SK-N-MC (cell line): ENCODE data around the gene AP5S1.

Experiments
- DNase-seq: peaks from one replicate; pipeline ENCODE4 v3.0.0-alpha.2; 2011; ENCODE audit warnings: low read depth, low spot score
- H3K27ac ChIP-seq: fragments of 200-600 bp; sonication (generic); 2 replicates; pipeline ENCODE4 v1.5.1; 2016; ENCODE audit warnings: mixed run types
- H3K36me3 ChIP-seq: fragments of 200-600 bp; sonication (generic); 2 replicates; pipeline ENCODE4 v1.6.1; 2017; ENCODE audit warnings: antibody characterized with exemption, low read length, mixed read lengths; ENCODE audit not compliant: insufficient read depth
- H3K4me3 ChIP-seq: fragments of 200-600 bp; sonication (generic); 2 replicates; pipeline ENCODE4 v1.5.1; 2016
- H3K9ac ChIP-seq: fragments of 200-600 bp; sonication (generic); 2 replicates; pipeline ENCODE4 v1.8.0; 2017; ENCODE audit warnings: mixed run types, mixed read lengths; ENCODE audit not compliant: insufficient read length
- H3K9me3 ChIP-seq: fragments of 200-600 bp; sonication (generic); 2 replicates; pipeline ENCODE4 v1.6.1; 2017; ENCODE audit warnings: low read depth, mild to moderate bottlenecking, antibody characterized with exemption, low read length, moderate library complexity, mixed read lengths
- EZH2 ChIP-seq: fragments of 200-600 bp; sonication (generic); IDR thresholded peaks from one replicate; pipeline ENCODE4 v1.6.1; 2017; ENCODE audit warnings: antibody characterized with exemption
- FOXP2 ChIP-seq: optimal IDR thresholded peaks from 2 replicates; pipeline ENCODE3; 2011; ENCODE audit warnings: mild to moderate bottlenecking, moderate library complexity; ENCODE audit not compliant: insufficient read depth; ENCODE audit errors: extremely low read length, control extremely low read depth
- POLR2AphosphoS5 ChIP-seq: IDR thresholded peaks from 2 replicates; pipeline ENCODE4 v1.6.1; 2012; ENCODE audit warnings: mild to moderate bottlenecking, low read depth, low read length, borderline replicate concordance

Gene AP5S1

DNA sequence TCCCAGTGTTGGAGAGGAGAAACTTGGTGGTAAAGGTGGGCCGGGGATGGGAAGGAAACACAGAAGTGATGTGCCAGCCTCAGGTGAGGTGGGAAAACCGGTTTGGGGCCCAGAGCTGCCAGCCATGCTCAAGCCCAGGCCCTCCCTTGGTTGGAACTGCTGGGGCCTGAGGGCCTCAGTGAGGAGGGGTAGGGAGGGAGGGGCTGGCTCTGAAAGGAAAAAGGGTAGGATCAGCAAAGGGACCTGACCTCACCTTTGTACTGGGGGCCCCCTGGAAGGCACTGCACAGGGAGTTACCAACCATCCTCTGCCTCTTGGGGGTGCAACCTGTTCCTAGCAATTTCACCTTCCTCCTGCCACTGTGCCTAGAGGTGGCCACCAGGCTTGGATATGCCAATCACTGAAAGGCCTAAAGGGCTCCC, 37.3 kb upstream of the AP5S1 start:
- H3K27ac ChIP-seq, result 0 out of 2 replicates have a peak overlapping the region, but pooled peaks have one; percentile 7
- no peaks in the 10 kb centered on the region for H3K9me3 ChIP-seq
- no peak overlapping the region for H3K4me3 ChIP-seq
- peaks cover 16% of the 10 kb centered on the region for H3K36me3 ChIP-seq
- TF ChIP-seq POLR2AphosphoS5 (no peak), EZH2 (no peak), FOXP2 (no peak)
- no peak overlapping the region for H3K9ac ChIP-seq
- no peak for DNase-seq

- Histone ChIP-seq H3K9me3 (no peaks in the 10 kb centered on the region), H3K4me3 (0 out of 2 replicates have a peak overlapping the region, but pooled peaks have one; percentile 95), H3K36me3 (peaks cover 16% of the 10 kb centered on the region), H3K27ac (0 out of 2 replicates have a peak overlapping the region, but pooled peaks have one; percentile 7), H3K9ac (no peak overlapping the region)
- no peak for DNase-seq
- TF ChIP-seq EZH2, result no peak
- TF ChIP-seq POLR2AphosphoS5, result no peak; the same call in 1 of the 2 replicates
- TF ChIP-seq FOXP2, result no peak
These were observed 36.7 kb upstream of the AP5S1 start for GRCh38 chr20:3783511-3784195.

- no peak for DNase-seq
- no peak for TF ChIP-seq EZH2
- no peak for TF ChIP-seq FOXP2
- no peak for TF ChIP-seq POLR2AphosphoS5
- Histone ChIP-seq H3K27ac (no peak overlapping the region), H3K36me3 (peaks cover 16% of the 10 kb centered on the region), H3K9ac (peak overlapping the region; percentile 92), H3K9me3 (no peaks in the 10 kb centered on the region), H3K4me3 (peak overlapping the region; percentile 95)
These were observed 36.0 kb upstream of the AP5S1 start for GRCh38 chr20:3784216-3784853.

DNA sequence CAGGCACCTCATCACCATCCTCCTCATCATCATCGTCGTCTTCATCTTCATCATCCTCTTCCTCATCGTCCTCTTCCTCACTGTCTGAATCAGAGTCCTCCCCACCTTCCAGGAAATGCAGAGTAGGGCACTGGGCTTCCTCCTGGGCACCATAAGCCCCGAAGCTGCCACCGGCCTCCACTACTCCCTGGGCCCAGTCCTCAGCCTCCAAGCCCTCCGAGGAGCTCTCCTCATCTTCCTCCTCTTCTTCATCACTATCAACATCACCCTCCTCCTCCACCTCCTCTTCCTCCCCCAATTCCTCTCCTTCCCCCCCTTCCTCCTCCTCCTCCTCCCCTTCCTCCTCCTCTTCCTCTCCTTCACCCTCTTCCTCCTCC, 35.5 kb upstream of the AP5S1 start:
- H3K36me3 ChIP-seq, result peaks cover 16% of the 10 kb centered on the region
- TF ChIP-seq FOXP2 (no peak), POLR2AphosphoS5 (no peak), EZH2 (no peak)
- no peak for DNase-seq
- H3K4me3 ChIP-seq, result peak overlapping the region; percentile 95
- peak overlapping the region; percentile 92 for H3K9ac ChIP-seq
- H3K9me3 ChIP-seq, result no peaks in the 10 kb centered on the region
- H3K27ac ChIP-seq, result no peak overlapping the region

GRCh38 chr20:3785240-3786125, 34.9 kb upstream of the AP5S1 start:
- H3K27ac ChIP-seq, result 0 out of 2 replicates have a peak overlapping the region, but pooled peaks have one; percentile 54
- peak overlapping the region; percentile 92 for H3K9ac ChIP-seq
- TF ChIP-seq EZH2 (no peak), POLR2AphosphoS5 (no peak), FOXP2 (no peak)
- DNase-seq, result no peak
- peaks cover 16% of the 10 kb centered on the region for H3K36me3 ChIP-seq
- peak overlapping the region; percentile 95 for H3K4me3 ChIP-seq
- H3K9me3 ChIP-seq, result no peaks in the 10 kb centered on the region

- Histone ChIP-seq H3K36me3 (peaks cover 16% of the 10 kb centered on the region), H3K9ac (peak overlapping the region; percentile 92), H3K4me3 (peak overlapping the region; percentile 95), H3K9me3 (no peaks in the 10 kb centered on the region), H3K27ac (0 out of 2 replicates have a peak overlapping the region, but pooled peaks have one; percentile 54)
- no peak for DNase-seq
- TF ChIP-seq FOXP2, result no peak
- TF ChIP-seq POLR2AphosphoS5, result no peak
- no peak for TF ChIP-seq EZH2
These were observed 34.2 kb upstream of the AP5S1 start for GRCh38 chr20:3786126-3786484.

DNA sequence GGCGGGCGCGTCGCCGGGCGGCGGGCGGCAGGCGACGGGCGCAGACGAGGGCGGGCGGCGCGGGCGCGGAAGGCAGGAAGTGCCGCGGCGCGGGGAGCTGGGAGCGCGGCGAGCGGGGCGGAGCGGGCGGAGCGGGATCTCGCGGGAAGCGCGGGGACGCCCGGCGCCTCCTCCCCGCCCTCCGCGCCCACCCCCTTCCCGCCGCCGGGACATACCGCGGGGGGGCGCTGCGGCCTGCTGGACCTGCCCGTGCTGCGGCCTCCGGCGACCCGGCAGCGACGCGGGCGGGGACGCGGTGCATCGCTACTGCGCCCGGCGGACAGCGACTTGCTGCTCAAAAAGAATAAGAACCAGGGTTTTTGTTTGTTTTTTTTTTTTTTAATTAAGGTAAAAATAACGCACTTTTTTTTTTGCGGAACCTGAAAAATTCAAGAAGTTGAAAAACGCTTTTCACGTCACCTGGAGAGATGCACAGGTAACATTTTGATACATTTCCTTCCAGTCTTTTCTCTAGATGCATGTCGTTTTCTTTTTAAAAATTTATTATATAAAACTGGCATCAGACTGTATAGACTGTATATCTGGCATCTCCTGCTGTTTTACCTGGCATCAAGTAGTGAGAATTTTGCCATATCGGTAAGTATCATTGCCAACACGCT, 33.6 kb upstream of the AP5S1 start, which contains the start of gene CENPB:
Gene CENPB, minus strand, starts transcription at position 76 of the 659 bp plus-strand sequence. CDS start 257 bp downstream, outside the sequence.
- Histone ChIP-seq H3K36me3 (peaks cover 16% of the 10 kb centered on the region), H3K9ac (peak within 1 kb of the TSS; percentile 92), H3K27ac (0 out of 2 replicates have a peak within 1 kb of the TSS, but pooled peaks have one; percentile 54), H3K4me3 (peak within 1 kb of the TSS; percentile 95), H3K9me3 (no peaks in the 10 kb centered on the region)
- TF ChIP-seq POLR2AphosphoS5, result no peak
- TF ChIP-seq EZH2, result no peak
- no peak for TF ChIP-seq FOXP2
- no peak for DNase-seq
